CD14-positive monocyte (primary cell): Measurements from ENCODE around the gene KCTD20. TPM values are rescaled to one million over a fixed set of nuclear protein-coding genes. Genes with fewer than 3 reads are reported as not detected.

Experiments
- DNase-seq, 3 donors: peaks; one replicate each; pipeline ENCODE4 v3.0.0-alpha.2; 2011 to 2022
- H2AFZ ChIP-seq: 2 replicates; pipeline ENCODE4 v1.6.0; 2012; ENCODE audit warnings: mild to moderate bottlenecking, low read depth, low read length, inconsistent platforms; ENCODE audit not compliant: insufficient read depth, poor library complexity, severe bottlenecking
- H3K27ac ChIP-seq, 2 donors: 1 replicate in 1 of 2; 2 replicates in 1 of 2; pipeline ENCODE4 v1.5.1; 2012 to 2013; ENCODE audit warnings: low read length in 2 of 2, control low read depth in 1 of 2, inconsistent platforms in 1 of 2, low read depth in 1 of 2, mild to moderate bottlenecking in 1 of 2
- H3K27me3 ChIP-seq, 2 donors: one replicate each; pipeline versions ENCODE4 v1.6.0 to v1.6.1; 2011 to 2013; ENCODE audit warnings: low read length in 2 of 2; ENCODE audit not compliant: control insufficient read depth in 2 of 2, insufficient read depth in 2 of 2
- H3K36me3 ChIP-seq, 2 donors: replicated peaks in 1 of 2; 1 replicate in 1 of 2; 2 replicates in 1 of 2; pipeline versions ENCODE4 v1.5.1 to v1.6.1; 2012 to 2013; ENCODE audit warnings: low read length in 2 of 2, control low read depth in 1 of 2, inconsistent platforms in 1 of 2, mild to moderate bottlenecking in 1 of 2; ENCODE audit not compliant: insufficient read depth in 2 of 2, control insufficient read depth in 1 of 2
- H3K4me1 ChIP-seq, 2 donors: 1 replicate in 1 of 2; 2 replicates in 1 of 2; pipeline versions ENCODE4 v1.5.1 to v1.6.1; 2012 to 2013; ENCODE audit warnings: low read length in 2 of 2, control low read depth in 1 of 2, inconsistent platforms in 1 of 2, mild to moderate bottlenecking in 1 of 2, moderate library complexity in 1 of 2; ENCODE audit not compliant: insufficient read depth in 2 of 2, control insufficient read depth in 1 of 2
- H3K4me2 ChIP-seq: replicated peaks from 2 replicates; pipeline ENCODE3; 2012; ENCODE audit warnings: low read length, moderate library complexity, mild to moderate bottlenecking; ENCODE audit not compliant: poor library complexity, severe bottlenecking; ENCODE audit errors: extremely low read depth
- H3K4me3 ChIP-seq, 3 experiments: fragments of 200-600 bp in 1 of 3; sonication (generic) in 1 of 3; replicated peaks in 1 of 3; 1 replicate in 2 of 3; 2 replicates in 1 of 3; pipeline ENCODE4 v1.5.1; 2011 to 2013; ENCODE audit warnings: low read length in 3 of 3, mild to moderate bottlenecking in 3 of 3, control low read depth in 2 of 3, low read depth in 2 of 3, inconsistent platforms in 1 of 3, moderate library complexity in 1 of 3
- H3K79me2 ChIP-seq: 2 replicates; pipeline ENCODE4 v1.6.0; 2012; ENCODE audit warnings: mild to moderate bottlenecking, control low read depth, inconsistent platforms, low read length, moderate library complexity; ENCODE audit not compliant: insufficient read depth
- H3K9ac ChIP-seq: 2 replicates; pipeline ENCODE4 v1.6.0; 2017; ENCODE audit warnings: low read length, mild to moderate bottlenecking; ENCODE audit not compliant: insufficient read depth, poor library complexity, severe bottlenecking
- H3K9me3 ChIP-seq, 2 donors: replicated peaks in 1 of 2; 1 replicate in 1 of 2; 2 replicates in 1 of 2; pipeline versions ENCODE4 v1.5.1 to v1.6.1; 2012 to 2013; ENCODE audit warnings: low read length in 2 of 2, control low read depth in 1 of 2; ENCODE audit not compliant: control insufficient read depth in 1 of 2, insufficient read depth in 1 of 2
- H4K20me1 ChIP-seq: 2 replicates; pipeline ENCODE4 v1.6.0; 2012; ENCODE audit warnings: mild to moderate bottlenecking, low read length, control low read depth, moderate library complexity; ENCODE audit not compliant: insufficient read depth
- H3K27ac Mint-ChIP-seq, 7 donors: one replicate each; pipeline ENCODE4 v1.8.0; 2020; ENCODE audit warnings: mild to moderate bottlenecking in 7 of 7, mixed read lengths in 7 of 7, moderate library complexity in 6 of 7, inconsistent platforms in 2 of 7
- H3K27me3 Mint-ChIP-seq, 3 donors: one replicate each; pipeline ENCODE4 v1.8.0; 2021 to 2022; ENCODE audit warnings: low read depth in 3 of 3, mild to moderate bottlenecking in 3 of 3, mixed read lengths in 3 of 3, moderate library complexity in 3 of 3, inconsistent platforms in 1 of 3
- H3K36me3 Mint-ChIP-seq, 2 donors: one replicate each; pipeline ENCODE4 v1.8.0; 2020; ENCODE audit warnings: mixed read lengths in 2 of 2, inconsistent platforms in 1 of 2, mild to moderate bottlenecking in 1 of 2
- H3K4me1 Mint-ChIP-seq: one replicate; pipeline ENCODE4 v1.8.0; 2020; ENCODE audit warnings: mild to moderate bottlenecking, mixed read lengths
- H3K4me3 Mint-ChIP-seq, 2 donors: one replicate each; pipeline ENCODE4 v1.8.0; 2020; ENCODE audit warnings: mild to moderate bottlenecking in 2 of 2, mixed read lengths in 2 of 2, moderate library complexity in 1 of 2
- H3K9me3 Mint-ChIP-seq, 7 donors: one replicate each; pipeline ENCODE4 v1.8.0; 2020 to 2022; ENCODE audit warnings: mixed read lengths in 7 of 7, mild to moderate bottlenecking in 6 of 7, moderate library complexity in 6 of 7, inconsistent platforms in 2 of 7
- WGBS: methylation state at CpG from one replicate; pipeline ENCODE4 v1.1.5; 2013; ENCODE audit warnings: missing lambda C conversion rate; ENCODE audit not compliant: insufficient coverage; 5-methylcytosine and 5-hydroxymethylcytosine counted together
- intact Hi-C, 2 donors: fragments of 100-400 bp; cut with micrococcal nuclease; formaldehyde crosslinking; loops; one replicate each; pipeline versions ENCODE4 v1.15.0 to v1.15.1; 2023
- polyA plus RNA-seq, 3 donors: library from polyadenylated mRNA; depleted of rRNA in 1 of 3; unstranded in 2 of 3; stranded (reverse) in 1 of 3; fragments of 300-500 nt in 2 of 3; fragments of >200 nt in 1 of 3; fragmentation: Illumina TruSeq in 2 of 3; gene quantifications; 1 replicate in 2 of 3; 2 replicates in 1 of 3; pipeline ENCODE4 v1.2.3, GENCODE V29; 2012 to 2021
- TF ChIP-seq, protein P1 (sequence below): fragments of 200-600 bp; IDR thresholded peaks from one replicate; pipeline ENCODE4 v1.8.0; 2022; ENCODE audit warnings: antibody characterized with exemption, mild to moderate bottlenecking

KCTD20 gene
- polyA plus RNA-seq, 3 donors, result 23.7 to 79.7 (median 73.9) TPM

- H3K4me1 Mint-ChIP-seq, result peaks cover 31% of the 10 kb centered on the region
- no peaks in the 10 kb centered on the region for H3K9me3 ChIP-seq
- H3K4me3 ChIP-seq, result peak overlapping the region in 1 of 3 experiments; percentile 7
- peak overlapping the region; percentile 70 to 90 (median 86) for H3K27ac Mint-ChIP-seq
- 81% methylated on average over 2 of the region's 5 CpGs for WGBS
- peak; percentile 23 to 52 (median 49) for DNase-seq
- H3K79me2 ChIP-seq, result peaks cover 21% of the 10 kb centered on the region
- H3K27me3 Mint-ChIP-seq, result peaks cover 0 to 2% (median 0%) of the 10 kb centered on the region in 3 donors
- H3K9me3 Mint-ChIP-seq, result peaks cover 0 to 2% (median 0%) of the 10 kb centered on the region in 7 donors
- peaks cover 60 to 77% of the 10 kb centered on the region in 2 donors for H3K36me3 ChIP-seq
- peak overlapping the region; percentile 27 for H3K4me2 ChIP-seq
- H3K4me3 Mint-ChIP-seq, result peak overlapping the region in 1 of 2 donors; percentile 68
- H3K36me3 Mint-ChIP-seq, result peaks cover 69 to 72% of the 10 kb centered on the region in 2 donors
- no peak overlapping the region for H2AFZ ChIP-seq
- H3K9ac ChIP-seq, result no peak overlapping the region
- peaks cover 27% of the 10 kb centered on the region in 2 donors for H3K4me1 ChIP-seq
- TF ChIP-seq, protein P1, sequence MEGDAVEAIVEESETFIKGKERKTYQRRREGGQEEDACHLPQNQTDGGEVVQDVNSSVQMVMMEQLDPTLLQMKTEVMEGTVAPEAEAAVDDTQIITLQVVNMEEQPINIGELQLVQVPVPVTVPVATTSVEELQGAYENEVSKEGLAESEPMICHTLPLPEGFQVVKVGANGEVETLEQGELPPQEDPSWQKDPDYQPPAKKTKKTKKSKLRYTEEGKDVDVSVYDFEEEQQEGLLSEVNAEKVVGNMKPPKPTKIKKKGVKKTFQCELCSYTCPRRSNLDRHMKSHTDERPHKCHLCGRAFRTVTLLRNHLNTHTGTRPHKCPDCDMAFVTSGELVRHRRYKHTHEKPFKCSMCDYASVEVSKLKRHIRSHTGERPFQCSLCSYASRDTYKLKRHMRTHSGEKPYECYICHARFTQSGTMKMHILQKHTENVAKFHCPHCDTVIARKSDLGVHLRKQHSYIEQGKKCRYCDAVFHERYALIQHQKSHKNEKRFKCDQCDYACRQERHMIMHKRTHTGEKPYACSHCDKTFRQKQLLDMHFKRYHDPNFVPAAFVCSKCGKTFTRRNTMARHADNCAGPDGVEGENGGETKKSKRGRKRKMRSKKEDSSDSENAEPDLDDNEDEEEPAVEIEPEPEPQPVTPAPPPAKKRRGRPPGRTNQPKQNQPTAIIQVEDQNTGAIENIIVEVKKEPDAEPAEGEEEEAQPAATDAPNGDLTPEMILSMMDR, result no peak
- H4K20me1 ChIP-seq, result no peaks in the 10 kb centered on the region
- H3K27me3 ChIP-seq, result no peaks in the 10 kb centered on the region
- intact Hi-C loops, result no loop called here
- peak overlapping the region in 1 of 2 donors; percentile 73 for H3K27ac ChIP-seq
Measured at GRCh38 chr6:36484736-36485135, 41.9 kb downstream of the KCTD20 start.

DNA sequence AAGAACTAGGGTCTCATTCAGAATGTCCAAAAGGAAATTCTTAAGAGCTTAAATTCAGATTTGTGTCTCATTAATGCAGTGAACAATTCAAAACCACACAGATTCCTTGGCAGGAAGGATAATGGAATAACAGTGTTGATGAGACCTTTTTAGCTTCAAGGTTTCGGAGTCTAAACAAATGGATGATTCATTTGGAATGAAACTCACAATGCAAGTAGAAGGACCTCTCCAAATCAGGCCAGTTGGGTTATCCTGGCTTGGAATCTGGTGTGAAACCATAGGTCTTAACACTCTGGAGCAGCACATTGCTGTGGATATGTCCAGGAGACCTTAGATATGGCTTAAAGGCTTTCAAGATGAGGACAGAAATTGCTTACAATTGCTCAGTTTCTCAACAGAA, 44.9 kb downstream of the KCTD20 start:
- Histone ChIP-seq H3K4me2 (no peak overlapping the region), H2AFZ (no peak overlapping the region), H3K4me3 (no peak overlapping the region), H3K79me2 (peaks cover 37% of the 10 kb centered on the region), H4K20me1 (peaks cover 4% of the 10 kb centered on the region), H3K4me1 (peaks cover 44 to 45% of the 10 kb centered on the region in 2 donors), H3K9ac (no peak overlapping the region), H3K27ac (peak overlapping the region in 1 of 2 donors; percentile 24), H3K27me3 (no peaks in the 10 kb centered on the region), H3K36me3 (peaks cover 37 to 59% of the 10 kb centered on the region in 2 donors), H3K9me3 (no peaks in the 10 kb centered on the region)
- H3K27ac Mint-ChIP-seq, result peak overlapping the region in 1 of 7 donors; percentile 8
- DNase-seq, result no peak
- H3K36me3 Mint-ChIP-seq, result peaks cover 59 to 65% of the 10 kb centered on the region in 2 donors
- intact Hi-C loops, result no loop called here
- H3K4me1 Mint-ChIP-seq, result peaks cover 47% of the 10 kb centered on the region
- no peaks in the 10 kb centered on the region for H3K9me3 Mint-ChIP-seq
- 100% methylated on average over 1 of the region's 1 CpG for WGBS
- H3K27me3 Mint-ChIP-seq, result peaks cover 0 to 3% (median 2%) of the 10 kb centered on the region in 3 donors
- no peak overlapping the region for H3K4me3 Mint-ChIP-seq
- TF ChIP-seq, protein P1, result no peak
